HG02642 (cell line): ENCODE measurements around the gene TFAP2C.
"Not testable (repeated sequence)": the region's sequence is repeated elsewhere in the genome, so short reads cannot be mapped to it uniquely, and the experiment has no call there.

Experiments used
- ATAC-seq: cut with Tn5 transposase; IDR thresholded peaks from one replicate; pipeline ENCODE4 v1.9.1; 2021; ENCODE audit warnings: mild to moderate bottlenecking; ENCODE audit not compliant: unreplicated experiment, poor library complexity

Gene TFAP2C

GRCh38 chr20:56637576-56637975 is 8.5 kb downstream of the TFAP2C start:
- no peak for ATAC-seq

- ATAC-seq: no peak
Observed at GRCh38 chr20:56646599-56646998, 17.5 kb downstream of the TFAP2C start.

- no peak for ATAC-seq
Observed at GRCh38 chr20:56653211-56653610, 24.1 kb downstream of the TFAP2C start.

GRCh38 chr20:56656632-56657031 is 27.5 kb downstream of the TFAP2C start:
- ATAC-seq: no peak

- ATAC-seq: no peak
Observed at GRCh38 chr20:56657879-56658278, 28.8 kb downstream of the TFAP2C start.

GRCh38 chr20:56658341-56658947 is 29.3 kb downstream of the TFAP2C start:
- not testable (repeated sequence) for ATAC-seq

- no peak for ATAC-seq
Observed at GRCh38 chr20:56663660-56664059, 34.6 kb downstream of the TFAP2C start.

- ATAC-seq: no peak
Observed at GRCh38 chr20:56664796-56665195, 35.7 kb downstream of the TFAP2C start.

- no peak for ATAC-seq
Observed at GRCh38 chr20:56665806-56666205, 36.7 kb downstream of the TFAP2C start.

- ATAC-seq: no peak
Observed at GRCh38 chr20:56673450-56673849, 44.3 kb downstream of the TFAP2C start.

- ATAC-seq: no peak
Observed at GRCh38 chr20:56676001-56676400, 46.9 kb downstream of the TFAP2C start.

GRCh38 chr20:56676679-56677078 is 47.6 kb downstream of the TFAP2C start:
- ATAC-seq: no peak

GRCh38 chr20:56683077-56683865 is 54.2 kb downstream of the TFAP2C start:
- ATAC-seq: no peak

GRCh38 chr20:56685879-56686278 is 56.8 kb downstream of the TFAP2C start:
- no peak for ATAC-seq

GRCh38 chr20:56687061-56687460 is 58.0 kb downstream of the TFAP2C start:
- ATAC-seq: no peak

- no peak for ATAC-seq
Observed at GRCh38 chr20:56688106-56688505, 59.0 kb downstream of the TFAP2C start.
